Transverse colon (tissue), 4 donors: Measurements from ENCODE around the gene RAB17. TPM values are rescaled to one million over a fixed set of nuclear protein-coding genes. Genes with fewer than 3 reads are reported as not detected.

Experiments
- DNase-seq: peaks from one replicate; pipeline ENCODE4 v3.0.0-alpha.2; 2019
- H3K27ac ChIP-seq, 4 donors: fragments of 200-600 bp; sonication (generic); 2 replicates each; pipeline ENCODE4 v1.5.1; 2016 to 2018; ENCODE audit warnings: inconsistent platforms in 4 of 4
- H3K27me3 ChIP-seq: fragments of 200-600 bp; sonication (generic); 2 replicates; pipeline ENCODE4 v1.5.1; 2017; ENCODE audit warnings: inconsistent platforms
- H3K36me3 ChIP-seq, 4 donors: fragments of 200-600 bp; sonication (generic); 2 replicates each; pipeline ENCODE4 v1.5.1; 2017 to 2019; ENCODE audit warnings: inconsistent platforms in 4 of 4
- H3K4me1 ChIP-seq, 4 donors: fragments of 200-600 bp; sonication (generic); 2 replicates each; pipeline ENCODE4 v1.5.1; 2017 to 2020; ENCODE audit warnings: inconsistent platforms in 4 of 4
- H3K4me3 ChIP-seq, 4 donors: fragments of 200-600 bp; sonication (generic); 1 replicate in 1 of 4; 2 replicates in 3 of 4; pipeline versions ENCODE4 v1.5.1 to v1.6.1; 2017 to 2019; ENCODE audit warnings: inconsistent platforms in 4 of 4
- H3K9me3 ChIP-seq, 2 donors: fragments of 200-600 bp; sonication (generic); 2 replicates each; pipeline ENCODE4 v1.5.1; 2017 to 2019; ENCODE audit warnings: inconsistent platforms in 2 of 2
- EP300 ChIP-seq: sonication (generic); formaldehyde crosslinking; IDR thresholded peaks from one replicate; pipeline ENCODE4 v1.6.1; 2017; ENCODE audit warnings: antibody characterized with exemption, low read depth
- POLR2A ChIP-seq: fragments of 450-650 bp; IDR thresholded peaks from one replicate; pipeline ENCODE4 v1.6.1; 2016; ENCODE audit warnings: antibody characterized with exemption, mild to moderate bottlenecking, moderate library complexity
- POLR2AphosphoS5 ChIP-seq, 3 donors: sonication (generic); formaldehyde crosslinking; IDR thresholded peaks; one replicate each; pipeline ENCODE4 v1.6.1; 2016; ENCODE audit warnings: antibody characterized with exemption in 3 of 3
- WGBS, 2 donors: methylation state at CpG; one replicate each; pipeline ENCODE4 v1.1.5; 2018; ENCODE audit warnings: low coverage in 1 of 2; 5-methylcytosine and 5-hydroxymethylcytosine counted together
- in situ Hi-C, 4 donors: fragments of 200-750 bp; cut with MboI; loops; one replicate each; pipeline versions ENCODE4 v1.15.0 to v1.15.1; 2017; ENCODE audit warnings: low sequenced_read_pairs in 3 of 4, low pct_ligation_motif_present in 1 of 4, low pct_unique_long_range_greater_than_20kb in 1 of 4
- intact Hi-C: fragments of 100-400 bp; cut with DNase I; formaldehyde crosslinking; loops from one replicate; pipeline ENCODE4 v1.15.1; 2023; ENCODE audit warnings: low total_unique reads
- total RNA-seq, 4 donors: library from RNA; depleted of rRNA; stranded (reverse); fragments of >200 nt; gene quantifications; one replicate each; pipeline ENCODE4 v1.1.0, GENCODE V29; 2016
- TF ChIP-seq, protein P1 (sequence below), 5 experiments: fragments of 200-600 bp in 3 of 5; fragments of 450-650 bp in 2 of 5; sonication (generic) in 3 of 5; IDR thresholded peaks; 1 replicate in 2 of 5; 2 replicates in 3 of 5; pipeline ENCODE4 v1.5.1; 2016 to 2017; ENCODE audit warnings: antibody characterized with exemption in 5 of 5, inconsistent platforms in 3 of 5, mild to moderate bottlenecking in 2 of 5, moderate library complexity in 1 of 5

Gene RAB17
- total RNA-seq, 4 donors from 2014 or later: 25.1 to 104 (median 65.6) TPM

DNA sequence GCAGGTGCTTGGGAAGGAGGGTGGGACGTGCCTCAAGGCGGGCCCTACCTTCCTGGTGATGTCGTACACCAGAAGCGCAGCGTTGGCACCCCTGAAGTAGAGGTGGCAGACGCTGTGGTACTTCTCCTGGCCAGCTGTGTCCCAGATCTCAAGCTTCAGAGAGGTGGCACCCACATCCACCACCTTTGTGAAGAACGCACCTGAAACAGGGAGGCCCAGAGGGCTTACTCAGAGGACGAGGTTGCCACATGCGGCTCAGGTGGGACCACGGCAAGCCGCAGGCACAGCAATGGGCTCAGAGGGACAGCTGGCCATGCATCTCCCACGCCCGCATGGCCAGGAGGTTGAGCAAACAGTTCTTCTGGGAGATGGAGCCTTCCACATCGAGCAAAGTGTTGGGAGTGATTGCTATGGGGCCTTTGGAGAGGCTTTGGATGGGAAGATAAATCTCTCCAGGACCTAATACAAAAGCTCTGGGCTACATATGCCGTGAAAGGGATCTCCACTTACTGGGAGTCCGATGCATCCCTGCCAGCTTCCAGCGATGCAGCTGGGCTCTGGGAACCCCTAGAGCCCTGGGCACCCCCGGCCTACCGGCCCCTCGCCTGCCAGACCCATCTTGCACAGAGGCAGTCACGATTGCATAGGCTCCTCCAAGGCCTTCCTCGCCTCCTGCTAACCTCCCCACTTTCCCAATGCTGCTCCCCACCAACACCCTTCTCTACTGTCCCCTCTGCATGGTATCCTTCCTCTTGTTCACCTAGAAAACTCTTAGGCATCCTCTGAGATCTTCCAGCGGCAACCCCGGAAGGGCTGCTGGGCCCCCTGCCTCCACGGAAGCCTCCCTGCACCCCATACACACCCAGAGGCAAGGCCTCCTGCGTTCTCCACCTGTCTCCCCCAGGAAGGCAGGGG, 12.3 kb downstream of the RAB17 start:
- Histone ChIP-seq H3K4me1 (peaks cover 6 to 10% (median 8%) of the 10 kb centered on the region in 4 donors), H3K9me3 (no peaks in the 10 kb centered on the region), H3K4me3 (no peak overlapping the region), H3K27ac (no peak overlapping the region), H3K36me3 (no peaks in the 10 kb centered on the region), H3K27me3 (no peaks in the 10 kb centered on the region)
- 88 to 96% methylated on average over 3 to 26 of the region's 26 CpGs for WGBS, 2 donors
- no peak for DNase-seq
- TF ChIP-seq POLR2A: no peak
- TF ChIP-seq, protein P1, sequence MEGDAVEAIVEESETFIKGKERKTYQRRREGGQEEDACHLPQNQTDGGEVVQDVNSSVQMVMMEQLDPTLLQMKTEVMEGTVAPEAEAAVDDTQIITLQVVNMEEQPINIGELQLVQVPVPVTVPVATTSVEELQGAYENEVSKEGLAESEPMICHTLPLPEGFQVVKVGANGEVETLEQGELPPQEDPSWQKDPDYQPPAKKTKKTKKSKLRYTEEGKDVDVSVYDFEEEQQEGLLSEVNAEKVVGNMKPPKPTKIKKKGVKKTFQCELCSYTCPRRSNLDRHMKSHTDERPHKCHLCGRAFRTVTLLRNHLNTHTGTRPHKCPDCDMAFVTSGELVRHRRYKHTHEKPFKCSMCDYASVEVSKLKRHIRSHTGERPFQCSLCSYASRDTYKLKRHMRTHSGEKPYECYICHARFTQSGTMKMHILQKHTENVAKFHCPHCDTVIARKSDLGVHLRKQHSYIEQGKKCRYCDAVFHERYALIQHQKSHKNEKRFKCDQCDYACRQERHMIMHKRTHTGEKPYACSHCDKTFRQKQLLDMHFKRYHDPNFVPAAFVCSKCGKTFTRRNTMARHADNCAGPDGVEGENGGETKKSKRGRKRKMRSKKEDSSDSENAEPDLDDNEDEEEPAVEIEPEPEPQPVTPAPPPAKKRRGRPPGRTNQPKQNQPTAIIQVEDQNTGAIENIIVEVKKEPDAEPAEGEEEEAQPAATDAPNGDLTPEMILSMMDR (IDR thresholded peaks at IDR 0.05): no peak
- no peak for TF ChIP-seq EP300
- TF ChIP-seq POLR2AphosphoS5 (IDR thresholded peaks at IDR 0.05): no peak
- intact Hi-C loops: loop anchor here (10.0 kb wide), 2 partner anchors 453 to 483 kb away; no protein-coding TSS in a partner anchor
- in situ Hi-C loops: loop anchor here in 1 of 4 donors (25.0 kb wide), 1 partner anchor 159 kb away; no protein-coding TSS in a partner anchor

DNA sequence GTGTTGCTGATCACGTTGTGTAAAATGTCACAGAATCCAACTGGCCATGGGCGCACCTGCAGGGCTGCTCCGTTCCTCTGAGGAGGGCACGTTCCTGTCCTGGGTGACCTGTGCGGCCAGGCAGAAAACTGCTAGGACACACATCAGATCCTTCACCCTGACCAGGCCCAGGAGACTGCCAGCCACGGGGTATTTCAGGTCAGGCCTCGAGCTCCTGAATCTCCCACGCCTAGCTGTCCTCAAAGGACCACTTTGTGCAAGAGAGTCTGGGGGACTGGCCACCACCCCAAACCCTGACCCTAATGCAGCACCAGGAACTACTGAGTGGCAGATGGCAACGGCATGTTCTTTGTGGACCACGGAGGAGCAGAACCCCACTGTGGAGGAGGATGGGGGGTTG, 13.1 kb downstream of the RAB17 start:
- WGBS, 2 donors: 79% methylated on average over 10 of the region's 10 CpGs; no CpG with 5 or more reads in 1 of the 2 donors
- Histone ChIP-seq H3K9me3 (no peaks in the 10 kb centered on the region), H3K27me3 (no peaks in the 10 kb centered on the region), H3K27ac (no peak overlapping the region), H3K4me3 (no peak overlapping the region), H3K4me1 (peaks cover 8 to 12% (median 10%) of the 10 kb centered on the region in 4 donors), H3K36me3 (no peaks in the 10 kb centered on the region)
- in situ Hi-C loops: loop anchor here in 1 of 4 donors (25.0 kb wide), 1 partner anchor 160 kb away; no protein-coding TSS in a partner anchor
- DNase-seq: no peak
- intact Hi-C loops: loop anchor here (10.0 kb wide), 2 partner anchors 453 to 483 kb away; no protein-coding TSS in a partner anchor
- TF ChIP-seq EP300: no peak
- no peak for TF ChIP-seq POLR2AphosphoS5 (IDR thresholded peaks at IDR 0.05)
- no peak for TF ChIP-seq POLR2A
- TF ChIP-seq, protein P1 (IDR thresholded peaks at IDR 0.05): no peak

DNA sequence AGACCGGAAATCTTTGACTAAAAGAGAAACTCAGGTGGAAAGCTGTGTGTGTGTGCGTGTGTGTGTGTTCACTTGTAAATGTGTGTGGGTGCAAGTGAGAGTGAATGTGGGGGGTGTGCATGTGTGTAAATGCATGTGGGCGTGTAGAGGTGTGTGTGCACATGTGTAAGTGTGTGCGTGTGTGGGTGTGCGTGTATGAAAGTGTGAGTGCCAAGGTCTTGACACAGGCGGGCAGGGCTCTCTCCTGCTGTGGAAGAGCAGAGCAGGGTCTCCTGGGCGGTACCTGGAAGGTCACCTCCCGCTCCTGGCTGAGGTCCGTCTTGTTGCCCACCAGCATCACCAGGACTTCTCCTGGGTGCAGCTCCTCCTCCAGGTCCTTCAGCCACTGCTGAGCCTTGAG, 13.6 kb downstream of the RAB17 start:
- intact Hi-C loops (loop anchor here (10.0 kb wide), 2 partner anchors 452 to 482 kb away; no protein-coding TSS in a partner anchor), in situ Hi-C loops (loop anchor here in 1 of 4 donors (25.0 kb wide), 1 partner anchor 160 kb away; no protein-coding TSS in a partner anchor)
- no peak for TF ChIP-seq POLR2A
- no peak overlapping the region for H3K27ac ChIP-seq
- H3K27me3 ChIP-seq: no peaks in the 10 kb centered on the region
- no peaks in the 10 kb centered on the region for H3K9me3 ChIP-seq
- peaks cover 7 to 13% (median 10%) of the 10 kb centered on the region in 4 donors for H3K4me1 ChIP-seq
- H3K36me3 ChIP-seq: no peaks in the 10 kb centered on the region
- WGBS, 2 donors: 50 to 86% methylated on average over 1 to 9 of the region's 9 CpGs
- no peak overlapping the region for H3K4me3 ChIP-seq
- DNase-seq: no peak

DNA sequence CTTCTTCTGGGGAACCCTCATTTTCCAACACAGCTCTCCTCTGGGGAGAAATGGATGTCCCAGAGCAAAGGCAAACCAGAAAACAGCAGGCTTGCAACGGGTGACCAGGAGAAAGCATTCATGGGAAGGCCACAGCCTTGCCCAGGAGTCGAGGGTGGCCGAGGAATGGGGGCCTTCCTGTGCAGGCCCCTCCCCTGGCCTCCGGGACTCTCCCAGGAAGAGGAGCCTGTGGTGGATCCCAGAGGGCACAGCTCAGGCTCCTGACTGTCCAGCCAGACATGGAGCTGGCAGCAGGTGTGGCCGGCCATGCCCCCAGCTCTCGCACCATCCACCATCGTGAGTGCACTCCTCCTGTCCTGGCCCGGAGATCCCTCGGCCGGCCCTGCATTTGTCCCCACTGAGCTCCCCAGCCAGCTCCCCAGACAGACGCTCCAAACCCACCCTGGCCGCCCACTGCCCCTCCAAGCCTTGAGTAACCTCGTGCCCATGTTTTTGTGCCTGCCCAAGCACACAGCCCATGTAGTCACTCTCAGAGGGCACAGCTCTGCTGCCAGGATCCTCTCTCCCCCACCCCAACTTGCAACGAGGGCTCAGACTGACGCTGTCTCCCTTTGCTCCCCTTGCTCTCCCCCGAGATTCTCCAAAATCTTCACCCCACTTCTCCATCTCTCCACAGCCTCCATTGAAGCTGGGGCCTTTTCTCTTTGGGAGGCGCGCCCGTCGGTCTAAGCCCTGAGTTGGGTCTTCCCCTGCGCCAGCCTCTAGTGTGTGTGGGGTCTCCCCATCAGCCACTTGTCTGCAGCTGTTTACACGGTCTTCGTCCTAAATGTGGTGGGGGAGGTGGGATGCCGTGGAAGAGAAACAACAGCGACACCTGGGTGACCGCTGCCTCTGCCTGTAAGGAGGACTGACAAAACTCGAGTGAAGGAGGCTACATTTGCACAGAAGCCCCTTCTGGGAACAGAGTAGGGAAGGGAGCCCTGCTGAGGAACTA, 14.4 kb downstream of the RAB17 start:
- intact Hi-C loops (loop anchor here (10.0 kb wide), 2 partner anchors 451 to 481 kb away; no protein-coding TSS in a partner anchor), in situ Hi-C loops (loop anchor here in 1 of 4 donors (25.0 kb wide), 1 partner anchor 161 kb away; no protein-coding TSS in a partner anchor)
- DNase-seq: no peak
- H3K27me3 ChIP-seq: no peaks in the 10 kb centered on the region
- no peak overlapping the region for H3K4me3 ChIP-seq
- WGBS, 2 donors: 87 to 88% methylated on average over 14 to 21 of the region's 27 CpGs
- no peaks in the 10 kb centered on the region for H3K9me3 ChIP-seq
- peaks cover 0 to 12% (median 7%) of the 10 kb centered on the region in 4 donors for H3K4me1 ChIP-seq
- H3K27ac ChIP-seq: no peak overlapping the region
- H3K36me3 ChIP-seq: no peaks in the 10 kb centered on the region
- TF ChIP-seq POLR2A: no peak
- no peak for TF ChIP-seq POLR2AphosphoS5 (IDR thresholded peaks at IDR 0.05)
- no peak for TF ChIP-seq EP300
- TF ChIP-seq, protein P1 (IDR thresholded peaks at IDR 0.05): no peak
